HG02623 (cell line): ENCODE measurements around the gene CD99.
"Not testable (repeated sequence)": the region's sequence is repeated elsewhere in the genome, so short reads cannot be mapped to it uniquely, and the experiment has no call there.

Experiments
- ATAC-seq: cut with Tn5 transposase; IDR thresholded peaks from one replicate; pipeline ENCODE4 v1.9.1; 2021; ENCODE audit warnings: moderate library complexity; ENCODE audit not compliant: unreplicated experiment

Gene CD99

DNA sequence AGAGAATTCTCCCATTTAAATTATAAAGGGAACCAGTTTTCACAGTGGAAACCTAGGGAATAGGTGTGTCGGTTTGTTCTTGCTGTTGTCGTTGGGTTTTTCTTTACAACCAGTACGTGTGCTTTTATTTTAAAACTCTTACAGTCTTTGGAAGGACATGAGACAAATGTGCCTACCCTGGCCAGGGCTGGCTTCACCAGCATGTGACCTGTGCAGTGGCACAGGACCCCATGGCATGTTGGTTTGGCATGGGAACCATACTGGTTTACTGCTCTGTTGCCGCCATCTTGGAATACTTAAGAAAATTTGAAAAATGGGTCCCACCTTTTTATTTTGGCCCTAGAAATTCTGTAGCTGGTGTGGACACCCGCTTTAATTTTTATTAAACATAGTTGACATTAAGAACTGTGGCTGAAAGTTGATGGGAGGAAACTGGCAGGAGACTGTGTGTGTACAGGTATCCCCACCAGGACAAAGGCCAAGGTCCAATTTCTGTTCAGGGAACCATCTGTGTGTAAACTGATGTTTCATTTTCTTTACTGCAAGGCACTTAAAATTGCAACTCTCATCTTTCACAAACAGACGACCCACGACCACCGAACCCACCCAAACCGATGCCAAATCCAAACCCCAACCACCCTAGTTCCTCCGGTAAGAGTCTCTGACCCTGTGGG, 28.8 kb downstream of the CD99 start:
- no peak for ATAC-seq

DNA sequence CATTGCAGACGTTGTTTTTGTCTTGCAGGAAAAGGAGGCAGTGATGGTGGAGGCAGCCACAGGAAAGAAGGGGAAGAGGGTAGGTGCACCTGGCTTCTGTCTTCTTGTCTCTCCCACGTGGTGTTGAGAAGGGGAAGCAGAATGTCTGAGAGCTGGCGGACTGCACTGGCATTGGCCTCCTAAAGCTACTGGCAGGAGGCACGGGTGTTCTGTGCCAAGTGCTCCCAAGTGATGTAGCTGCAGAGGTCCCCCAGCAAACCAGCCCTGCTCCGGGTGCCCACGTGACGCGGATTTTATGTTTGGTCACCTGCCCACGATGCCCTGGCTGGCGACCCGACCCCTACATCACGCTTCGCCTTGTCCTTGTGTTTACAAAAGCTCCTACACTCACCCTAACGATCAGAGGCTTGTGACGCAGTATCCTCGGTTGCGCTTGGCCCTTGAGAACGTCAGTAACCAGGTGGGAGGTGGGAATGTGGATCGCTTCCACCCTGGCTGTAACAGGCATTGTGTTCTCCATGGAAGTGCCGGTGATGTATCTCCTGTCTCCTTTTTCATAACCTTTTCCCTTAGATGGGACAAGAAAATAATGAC, 32.3 kb downstream of the CD99 start:
- ATAC-seq = no peak

DNA sequence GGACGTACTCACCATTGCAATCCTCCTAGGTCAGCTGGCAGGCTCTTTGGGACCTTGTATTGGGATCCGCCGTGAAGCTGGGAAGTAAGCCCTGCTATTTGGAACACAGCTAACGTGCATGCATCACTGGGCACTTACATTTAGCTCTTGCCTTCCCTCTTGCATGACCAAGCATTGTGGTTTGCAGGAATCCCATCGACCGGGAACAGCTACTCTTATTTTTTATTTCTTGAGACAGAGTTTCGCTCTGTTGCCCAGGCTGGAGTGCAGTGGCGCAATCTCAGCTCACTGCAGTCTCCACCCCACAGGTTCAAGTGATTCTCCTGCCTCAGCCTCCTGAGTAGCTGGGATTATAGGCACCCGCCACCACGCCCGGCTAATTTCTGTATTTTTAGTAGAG, 36.2 kb downstream of the CD99 start:
- not testable (repeated sequence) for ATAC-seq

DNA sequence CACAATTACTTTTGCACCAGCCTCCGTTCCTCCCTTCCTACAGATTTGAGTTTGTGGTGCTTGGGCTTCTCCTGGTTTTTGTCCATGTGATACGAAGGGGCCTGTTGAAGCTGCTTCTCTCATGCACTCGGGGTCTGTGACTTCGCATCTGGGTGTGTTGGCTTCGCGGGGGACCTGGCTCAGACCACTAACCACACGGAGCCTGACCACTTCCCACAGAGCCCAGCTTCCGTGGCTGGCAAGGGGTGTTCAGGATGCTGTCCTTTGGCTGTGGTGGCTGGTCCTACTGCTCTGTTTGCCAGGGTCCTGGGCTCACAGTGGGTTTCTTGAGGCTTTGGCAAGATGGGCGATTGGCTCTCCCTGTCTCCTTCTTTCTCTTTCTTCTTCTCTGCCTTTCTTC, 41.0 kb downstream of the CD99 start:
- no peak for ATAC-seq

DNA sequence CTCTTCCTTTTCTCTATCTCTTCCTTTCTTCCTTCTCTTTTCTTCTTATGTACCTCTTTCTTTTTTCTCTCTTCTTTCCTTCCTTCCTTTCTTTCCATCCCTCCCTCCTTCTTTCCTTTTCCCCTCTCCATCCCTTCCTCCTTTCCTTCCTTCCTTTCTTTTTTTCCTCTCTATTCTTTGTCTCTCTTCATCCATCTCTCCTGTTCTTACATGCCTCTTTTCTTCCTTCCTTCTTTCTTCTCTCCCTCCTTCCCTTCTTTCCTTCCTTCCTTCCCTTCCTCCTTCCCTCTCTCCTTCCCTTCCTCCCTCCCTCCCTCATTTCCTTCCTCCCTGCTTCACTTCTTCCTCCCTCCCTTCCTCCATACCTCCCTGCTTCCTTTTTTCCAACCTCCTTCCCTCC, 41.6 kb downstream of the CD99 start:
- ATAC-seq = no peak

DNA sequence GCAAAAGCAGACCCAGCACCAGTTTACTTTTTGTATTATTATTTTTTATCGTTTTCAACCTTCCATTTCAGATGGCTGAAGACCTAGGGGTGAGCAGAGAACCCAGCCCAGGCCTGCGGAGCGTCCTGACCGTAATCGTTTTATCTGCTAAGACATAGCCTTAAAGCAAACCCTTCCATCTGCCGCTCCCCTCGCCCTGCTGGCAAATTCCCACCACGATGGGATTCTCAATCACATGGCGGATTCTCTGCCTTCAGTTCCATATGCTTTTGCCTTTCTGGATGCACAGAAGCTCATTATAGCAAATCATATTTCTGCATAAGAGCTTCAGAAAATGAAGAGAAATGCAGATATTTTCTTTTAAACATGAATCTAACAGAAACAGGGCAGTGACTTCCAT, 42.2 kb downstream of the CD99 start:
- no peak for ATAC-seq

DNA sequence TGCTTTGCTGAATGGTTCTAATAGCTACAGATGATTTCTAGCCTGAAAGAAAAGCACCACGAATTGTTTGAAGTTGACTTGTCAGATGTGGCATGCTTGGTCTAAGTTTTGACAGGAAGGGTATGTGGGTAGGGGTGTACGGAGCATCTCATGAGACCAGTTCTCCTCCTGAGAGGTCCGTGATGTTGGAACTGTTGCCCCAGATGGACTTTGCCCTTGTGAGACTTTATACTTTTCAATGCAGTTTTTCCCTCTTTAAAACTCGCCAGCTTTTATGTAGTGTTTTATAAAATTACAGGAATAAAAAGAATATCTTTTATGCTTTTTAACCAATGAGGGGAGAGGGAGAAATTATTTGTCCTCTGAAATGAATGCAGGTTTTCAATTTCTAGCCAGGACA, 44.2 kb downstream of the CD99 start:
- no peak for ATAC-seq

DNA sequence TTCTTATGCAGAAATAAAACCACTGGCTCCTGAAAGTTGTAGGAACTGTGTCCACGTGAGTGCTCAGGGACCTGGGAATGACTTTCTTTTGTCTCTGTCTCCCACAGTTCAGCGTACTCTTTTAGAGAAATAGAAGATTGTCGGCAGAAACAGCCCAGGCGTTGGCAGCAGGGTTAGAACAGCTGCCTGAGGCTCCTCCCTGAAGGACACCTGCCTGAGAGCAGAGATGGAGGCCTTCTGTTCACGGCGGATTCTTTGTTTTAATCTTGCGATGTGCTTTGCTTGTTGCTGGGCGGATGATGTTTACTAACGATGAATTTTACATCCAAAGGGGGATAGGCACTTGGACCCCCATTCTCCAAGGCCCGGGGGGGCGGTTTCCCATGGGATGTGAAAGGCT, 49.6 kb downstream of the CD99 start:
- ATAC-seq = no peak

DNA sequence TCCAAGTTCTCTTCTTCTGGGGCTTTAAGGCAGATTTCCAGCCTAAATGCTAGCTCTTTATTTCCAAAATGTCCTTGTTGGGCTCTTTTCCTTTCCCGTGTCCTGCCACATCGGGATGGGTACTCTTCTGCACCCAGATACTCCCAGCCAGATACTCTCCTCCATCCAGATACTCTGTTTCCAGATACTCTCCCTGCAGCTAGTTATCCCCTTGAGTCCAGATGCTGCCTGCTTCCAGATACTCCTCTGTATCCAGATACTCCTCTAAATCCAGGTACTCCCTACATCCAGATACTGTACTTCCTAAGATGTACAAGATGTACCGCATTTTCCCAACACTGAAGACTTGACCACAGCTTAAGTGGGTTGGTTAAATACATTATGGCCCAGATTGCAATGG, 50.3 kb downstream of the CD99 start:
- ATAC-seq = no peak

DNA sequence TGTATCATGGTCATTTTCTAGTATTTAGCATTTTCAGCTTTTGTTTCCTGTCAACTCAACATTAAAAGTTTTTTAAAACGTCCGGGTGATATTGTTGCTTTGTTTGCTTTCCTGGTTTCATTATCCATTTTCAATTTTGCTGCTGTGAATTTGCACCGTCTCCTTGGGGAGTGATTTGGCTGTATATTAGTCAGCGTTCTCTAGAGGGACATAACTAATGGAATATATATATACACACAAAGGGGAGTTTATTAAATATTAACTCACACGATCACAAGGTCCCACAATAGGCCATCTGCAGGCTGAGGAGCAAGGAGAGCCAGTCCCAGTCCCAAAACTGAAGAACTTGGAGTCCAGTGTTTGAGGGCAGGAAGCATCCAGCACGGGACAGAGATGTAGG, 55.2 kb downstream of the CD99 start:
- not testable (repeated sequence) for ATAC-seq

DNA sequence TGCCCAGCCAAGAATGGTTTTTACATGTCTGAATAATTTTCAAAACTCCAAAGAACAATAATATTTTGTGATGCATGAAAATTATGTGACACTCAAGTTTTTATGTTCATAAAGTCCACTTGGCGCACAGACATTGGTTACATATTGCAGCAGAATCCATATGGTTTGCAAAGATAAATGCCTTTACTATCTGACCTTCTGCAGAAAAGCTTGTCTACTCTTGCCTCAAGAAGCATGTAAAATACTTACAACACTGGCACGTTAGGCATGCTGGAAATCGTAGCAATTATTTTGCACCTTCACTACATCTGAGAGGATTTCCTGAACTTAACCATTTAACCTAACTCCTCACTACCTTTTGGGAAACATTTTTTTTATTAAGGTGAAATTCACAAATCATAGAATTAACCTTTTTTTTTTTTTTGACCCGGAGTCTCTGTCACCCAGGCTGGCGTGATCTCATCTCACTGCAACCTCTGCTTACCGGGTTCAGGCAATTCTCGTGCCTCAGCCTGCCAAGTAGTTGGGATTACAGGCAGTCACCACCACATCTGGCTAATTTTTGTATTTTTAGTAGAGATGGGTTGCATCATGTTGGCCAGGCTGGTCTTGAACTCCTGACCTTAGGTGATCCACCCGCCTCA, 57.2 kb downstream of the CD99 start:
- ATAC-seq = no peak

DNA sequence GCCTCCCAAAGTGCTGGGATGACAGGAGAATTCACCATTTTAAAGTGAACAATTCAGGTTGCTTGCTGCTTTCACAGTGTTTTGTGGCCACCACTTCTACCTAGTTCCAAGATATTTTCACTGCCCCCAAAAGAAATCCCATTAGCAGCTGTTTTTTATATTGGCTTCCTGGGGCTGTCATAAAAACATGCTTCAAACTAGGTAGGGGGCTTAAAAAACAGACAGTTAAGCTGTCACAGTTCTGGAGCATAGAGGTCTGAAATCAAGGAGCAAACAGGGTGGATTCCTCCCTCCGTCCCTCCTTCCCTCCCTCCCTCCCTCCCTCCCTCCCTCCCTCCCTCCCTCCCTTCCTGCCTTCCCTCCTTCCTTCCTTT, 57.7 kb downstream of the CD99 start:
- no peak for ATAC-seq

DNA sequence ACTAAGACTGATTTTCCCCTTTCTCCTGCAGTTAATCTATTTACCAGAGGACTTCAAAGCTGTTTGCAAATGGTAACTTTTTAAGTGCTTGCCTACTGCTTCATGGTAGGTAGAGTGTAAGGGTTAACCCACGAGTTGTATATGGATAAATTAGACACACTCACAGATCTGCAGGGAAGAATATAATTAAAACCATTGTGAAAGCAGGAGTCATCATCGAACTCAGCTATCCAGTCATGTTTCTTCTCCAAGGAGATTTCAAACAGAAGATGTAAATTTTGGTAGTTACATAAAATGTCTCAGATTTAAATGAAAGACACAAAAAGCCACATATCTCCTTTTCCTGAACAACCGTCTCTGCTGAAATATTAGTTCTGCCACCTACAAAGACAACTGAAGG, 60.2 kb downstream of the CD99 start:
- ATAC-seq = no peak

DNA sequence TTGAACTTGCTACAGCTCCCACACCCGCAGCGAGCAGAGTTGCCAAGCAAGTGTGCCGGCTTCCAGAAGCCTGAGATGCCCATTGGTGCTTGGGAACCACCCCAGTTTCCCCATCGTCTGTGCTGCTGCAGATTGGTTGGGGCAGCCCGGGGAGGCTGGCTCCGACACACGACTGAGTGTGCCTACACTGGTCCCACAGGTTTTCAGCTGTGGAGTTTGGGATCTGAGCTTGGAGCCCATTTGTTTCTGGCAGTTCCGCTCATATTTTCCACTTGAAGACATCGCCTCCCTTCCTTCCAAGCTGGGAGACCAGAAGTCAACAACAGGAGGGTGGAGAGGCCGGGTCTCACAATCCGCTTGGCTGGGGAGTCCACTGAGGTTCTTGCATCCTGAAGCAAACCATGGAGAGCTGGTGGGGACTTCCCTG, 60.8 kb downstream of the CD99 start, which contains the start of gene XG:
XG (plus strand) TSS at position 167 of the 427 bp plus-strand sequence; CDS start at position 402, 235 bp downstream.
- not testable (repeated sequence) for ATAC-seq

DNA sequence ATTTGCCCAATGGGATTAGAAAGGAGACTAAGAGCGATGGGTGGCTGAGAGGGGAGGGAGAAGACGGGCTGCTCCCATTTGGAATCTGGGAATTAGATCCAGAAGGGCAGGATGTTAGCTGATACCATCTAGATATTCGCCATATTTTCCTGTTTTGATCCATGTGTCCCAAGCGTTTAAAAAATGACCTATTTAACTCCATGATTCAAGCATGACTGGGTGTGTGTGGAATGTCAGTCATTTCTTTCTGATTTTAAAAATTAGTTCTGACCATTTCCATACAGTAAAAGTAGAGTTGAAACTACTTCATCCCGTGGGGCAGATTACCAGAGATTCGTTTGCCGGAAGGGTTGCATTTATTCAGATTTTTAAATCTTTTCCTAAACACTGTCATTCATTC, 61.3 kb downstream of the CD99 start:
- not testable (repeated sequence) for ATAC-seq

DNA sequence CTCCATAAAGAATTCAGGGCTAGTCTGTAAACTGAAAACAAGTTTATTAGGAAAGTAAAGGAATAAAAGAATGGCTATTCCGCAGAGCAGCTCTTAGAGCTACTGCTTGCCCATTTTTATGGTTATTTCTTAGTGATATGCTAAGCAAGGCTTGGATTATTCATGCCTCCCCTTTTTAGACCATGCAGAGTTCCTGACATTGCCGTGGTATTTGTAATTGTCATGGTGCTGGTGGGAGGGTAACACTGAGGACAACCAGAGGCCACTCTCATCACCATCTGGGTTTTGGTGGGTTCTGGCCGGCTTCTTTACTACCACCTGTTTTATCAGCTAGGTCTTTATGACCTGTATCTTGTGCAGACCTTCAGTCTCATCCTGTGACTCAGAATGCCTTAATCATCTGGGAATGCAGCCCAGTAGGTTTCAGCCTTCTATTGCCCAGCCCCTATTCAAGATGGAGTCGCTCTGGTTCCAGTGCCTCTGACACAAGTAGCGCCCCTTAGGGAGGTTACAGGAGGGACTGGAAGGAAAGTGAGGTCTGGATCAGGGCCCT, 64.1 kb downstream of the CD99 start:
- ATAC-seq = not testable (repeated sequence)

DNA sequence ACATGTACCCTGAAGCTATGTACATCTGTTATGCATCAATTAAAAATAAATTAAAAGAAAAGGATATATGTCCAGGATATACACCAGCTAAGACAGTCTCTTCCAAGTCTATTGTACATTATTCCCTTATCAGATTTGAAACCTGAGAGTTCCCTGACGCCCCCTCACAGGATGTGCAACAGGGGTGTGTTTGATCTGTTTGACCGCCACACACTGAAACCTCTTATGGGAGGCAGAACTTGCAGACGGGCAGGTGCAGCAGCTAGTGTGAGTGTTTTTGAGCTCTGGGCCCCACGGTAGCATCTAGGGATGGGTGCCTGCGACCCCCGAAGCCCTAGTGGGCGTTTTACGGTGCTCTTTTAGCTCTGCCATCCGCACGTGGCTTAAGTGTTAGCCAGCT, 65.5 kb downstream of the CD99 start:
- ATAC-seq = no peak

DNA sequence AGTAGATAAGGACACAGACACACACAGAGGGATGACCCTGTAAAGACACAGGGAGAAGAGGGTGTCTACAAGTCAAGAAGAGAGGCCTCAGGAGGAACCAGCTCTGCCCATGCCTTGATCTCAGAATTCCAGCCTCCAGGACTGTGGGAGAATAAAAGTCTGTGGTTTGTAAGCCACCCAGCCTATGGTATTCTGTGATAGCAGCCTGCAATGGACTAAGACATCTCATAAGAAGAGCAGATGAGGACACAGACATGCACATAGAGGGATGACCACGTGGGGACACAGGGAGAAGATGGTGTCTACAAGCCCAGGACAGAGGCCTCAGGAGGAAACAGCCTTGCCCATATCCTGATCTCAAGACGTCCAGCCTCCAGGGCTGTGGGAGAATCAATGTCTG, 70.2 kb downstream of the CD99 start:
- no peak for ATAC-seq

DNA sequence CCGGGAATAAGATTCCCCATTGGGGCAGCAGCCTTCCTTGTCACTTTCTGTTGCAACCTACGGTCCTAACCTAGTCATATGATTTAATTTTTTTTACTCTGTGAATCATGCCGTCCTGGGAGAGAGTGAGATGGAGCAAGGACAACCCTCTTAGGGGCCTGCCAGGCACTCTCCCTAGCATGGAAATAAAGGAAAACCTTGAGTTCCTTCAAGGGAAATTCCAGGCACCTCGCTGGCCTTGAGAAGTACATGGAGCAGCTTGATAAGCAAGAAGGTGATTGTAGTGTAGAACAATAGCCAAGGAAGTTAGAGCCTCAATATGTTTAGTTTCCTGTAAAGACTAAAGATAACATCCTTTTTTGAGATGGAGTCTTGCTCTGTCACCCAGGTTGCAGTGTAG, 71.6 kb downstream of the CD99 start:
- not testable (repeated sequence) for ATAC-seq

DNA sequence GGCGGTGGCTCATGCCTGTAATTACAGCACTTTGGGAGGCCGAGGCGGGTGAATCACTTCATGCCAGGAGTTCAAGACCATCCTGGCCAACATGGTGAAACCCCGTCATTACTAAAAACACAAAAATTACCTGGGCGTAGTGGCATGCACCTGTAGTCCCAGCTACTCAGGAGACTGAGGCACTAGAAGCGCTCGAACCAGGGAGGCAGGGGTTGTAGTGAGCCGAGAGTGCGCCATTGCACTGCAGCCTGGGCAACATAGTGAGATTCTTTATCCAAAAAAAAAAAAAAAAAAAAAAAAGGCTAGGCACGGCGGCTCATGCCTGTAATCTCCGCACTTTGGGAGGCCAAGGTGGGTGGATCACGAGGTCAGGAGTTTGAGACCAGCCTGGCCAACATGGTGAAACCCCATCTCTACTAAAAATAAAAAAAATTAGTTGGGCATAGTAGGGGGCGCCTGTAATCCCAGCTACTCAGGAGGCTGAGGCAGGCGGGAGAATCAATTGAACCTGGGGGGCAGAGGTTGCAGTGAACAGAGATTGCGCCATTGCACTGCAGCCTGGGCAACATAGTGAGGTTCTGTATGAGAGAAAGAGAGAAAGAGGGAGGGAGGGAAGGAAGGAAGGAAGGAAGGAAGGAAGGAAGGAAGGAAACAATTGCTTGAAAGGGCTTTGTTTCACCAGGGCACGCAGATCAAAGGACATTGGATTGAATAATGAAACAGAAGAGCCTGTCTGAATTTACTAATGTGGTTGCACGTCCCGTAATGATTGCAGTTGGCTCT, 73.9 kb downstream of the CD99 start:
- not testable (repeated sequence) for ATAC-seq

DNA sequence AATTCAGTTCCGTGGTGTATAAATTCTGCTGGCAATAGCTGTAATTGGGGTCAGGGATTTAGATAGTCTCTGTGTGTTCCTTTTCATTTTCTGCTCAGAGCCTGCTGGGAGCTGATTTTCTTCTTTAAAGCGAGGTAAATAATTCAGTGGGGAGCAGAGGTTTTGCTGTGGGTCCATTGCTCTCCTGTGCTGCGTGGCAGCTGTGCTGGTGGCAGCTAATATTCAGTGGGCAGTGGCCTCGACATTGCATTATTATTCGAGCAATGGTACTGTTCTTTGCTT, 74.4 kb downstream of the CD99 start:
- ATAC-seq = no peak

DNA sequence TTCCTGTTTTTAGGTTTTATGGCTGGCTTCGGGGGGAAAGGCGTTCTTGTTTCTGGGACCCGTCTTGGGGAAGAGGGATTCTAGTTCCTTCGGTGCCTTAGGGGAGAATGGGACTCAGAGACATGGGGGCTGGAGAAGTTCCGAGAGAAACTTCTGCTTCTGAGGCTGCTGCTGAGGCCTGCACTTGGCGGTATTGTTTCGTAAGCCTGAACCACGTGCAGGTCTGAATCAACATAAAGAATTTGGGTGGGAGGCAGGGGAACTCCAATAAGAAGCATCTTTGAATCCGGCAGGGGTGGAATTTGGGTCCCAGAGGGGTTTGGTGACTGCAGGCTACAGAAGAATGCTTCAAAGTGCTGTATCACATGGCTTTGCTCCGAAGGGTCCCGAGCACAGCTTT, 75.8 kb downstream of the CD99 start:
- ATAC-seq = no peak
